K562 (cell line): ENCODE measurements around the gene SPINT2. TPM values are rescaled to one million over a fixed set of nuclear protein-coding genes. Genes with fewer than 3 reads are reported as not detected.
A peak's percentile ranks its signal among the peaks of the same experiment; 100 is the strongest.

Experiments used
- ATAC-seq: fragments of 200-7000 bp; cut with Tn5 transposase; 3 replicates; pipeline ENCODE4 v1.9.1; 2020; ENCODE audit warnings: moderate library complexity
- BruUV-seq: library from RNA; stranded (reverse); fragments of 400-500 nt; replicated peaks from 2 replicates; lab custom pipeline; 2021; lab: Mats Ljungman, UMichigan
- CTCF ChIA-PET: fragments of 300-600 bp; formaldehyde crosslinking; extraction: SDS; loops from one replicate; lab custom pipeline; 2021; ENCODE audit warnings: low intra/inter-chr PET ratio; lab: Yijun Ruan, JAX
- POLR2A ChIA-PET: fragments of 300-600, 350-650 bp; sonication (Branson Sonifier 250); formaldehyde crosslinking; extraction: SDS; loops from one replicate; lab custom pipeline; 2021; ENCODE audit warnings: antibody characterized with exemption, inconsistent platforms; lab: Yijun Ruan, JAX
- DNase-seq, 4 experiments: peaks; one replicate each; pipeline versions ENCODE4 v3.0.0 to v3.0.0-alpha.2; 2011 to 2018; ENCODE audit warnings: low spot score in 3 of 4, mixed read lengths in 3 of 4; ENCODE audit errors: extremely low read depth in 1 of 4
- FAIRE-seq: peaks from 2 replicates; lab custom pipeline; 2011; peaks lifted over from hg19 to GRCh38; lab: Jason Lieb, UNC
- H2AFZ ChIP-seq: 2 replicates; pipeline ENCODE4 v1.6.0; 2011; ENCODE audit warnings: low read depth, low read length, control low read depth, inconsistent platforms
- H3K27ac ChIP-seq: fragments of 200-600 bp; 3 replicates; pipeline ENCODE4 v1.8.0; 2011; ENCODE audit warnings: low read depth, mild to moderate bottlenecking, control low read depth, inconsistent platforms, low read length, moderate library complexity, mixed read lengths; ENCODE audit errors: extremely low read depth
- H3K27me3 ChIP-seq, 2 experiments: fragments of 300-600 bp in 1 of 2; 2 replicates in 1 of 2; 3 replicates in 1 of 2; pipeline versions ENCODE4 v1.6.0 to v1.8.0; 2011; ENCODE audit warnings: inconsistent platforms in 2 of 2, low read length in 2 of 2, mild to moderate bottlenecking in 1 of 2, mixed read lengths in 1 of 2, moderate library complexity in 1 of 2; ENCODE audit not compliant: control insufficient read depth in 2 of 2, insufficient read depth in 2 of 2
- H3K36me3 ChIP-seq: fragments of 300-600 bp; 3 replicates; pipeline ENCODE4 v1.8.0; 2011; ENCODE audit warnings: mild to moderate bottlenecking, low read length, inconsistent platforms; ENCODE audit not compliant: control insufficient read depth, insufficient read depth
- H3K4me1 ChIP-seq, 2 experiments: fragments of 200-600 bp in 1 of 2; replicated peaks in 1 of 2; 2 replicates in 1 of 2; 3 replicates in 1 of 2; pipeline versions ENCODE4 v1.5.1 to v1.8.0; 2011; ENCODE audit warnings: inconsistent platforms in 2 of 2, low read length in 2 of 2, mild to moderate bottlenecking in 1 of 2, mixed read lengths in 1 of 2, moderate library complexity in 1 of 2; ENCODE audit not compliant: control insufficient read depth in 2 of 2, insufficient read depth in 2 of 2
- H3K4me2 ChIP-seq: 2 replicates; pipeline ENCODE4 v1.6.1; 2011; ENCODE audit warnings: low read length, control low read depth, inconsistent platforms, mixed read lengths; ENCODE audit not compliant: insufficient read depth
- H3K4me3 ChIP-seq: fragments of 200-600 bp; sonication (generic), shearing (Covaris generic); 2 replicates; pipeline ENCODE4 v1.5.1; 2016; ENCODE audit warnings: control low read depth, inconsistent platforms
- H3K79me2 ChIP-seq: fragments of 200-600 bp; 3 replicates; pipeline ENCODE4 v1.8.0; 2011; ENCODE audit warnings: low read length, inconsistent platforms; ENCODE audit not compliant: control insufficient read depth, insufficient read depth
- H3K9ac ChIP-seq, 2 experiments: 2 replicates each; pipeline versions ENCODE4 v1.6.0 to v1.6.1; 2011; ENCODE audit warnings: low read depth in 2 of 2, low read length in 2 of 2, control low read depth in 1 of 2, inconsistent platforms in 1 of 2, mild to moderate bottlenecking in 1 of 2, mixed read lengths in 1 of 2; ENCODE audit not compliant: insufficient read depth in 1 of 2
- H3K9me1 ChIP-seq: one replicate; pipeline ENCODE4 v1.6.0; 2011; ENCODE audit warnings: inconsistent platforms, mild to moderate bottlenecking, low read length, moderate library complexity; ENCODE audit not compliant: control insufficient read depth, insufficient read depth
- H3K9me3 ChIP-seq: replicated peaks from 2 replicates; pipeline ENCODE4 v1.5.1; 2011; ENCODE audit warnings: low read depth, low read length, inconsistent platforms; ENCODE audit not compliant: control insufficient read depth, insufficient read depth
- H4K20me1 ChIP-seq: replicated peaks from 2 replicates; pipeline ENCODE4 v1.6.1; 2011; ENCODE audit warnings: low read length, inconsistent platforms, mixed read lengths; ENCODE audit not compliant: control insufficient read depth, insufficient read depth
- DPF2 ChIP-seq: fragments of 450-650 bp; IDR thresholded peaks from 2 replicates; pipeline ENCODE4 v1.6.1; 2016
- FOXK2 ChIP-seq, 2 experiments: fragments of 450-650 bp; IDR thresholded peaks in 1 of 2; conservative IDR thresholded peaks in 1 of 2; 2 replicates each; pipeline ENCODE4 v1.6.1; 2016; ENCODE audit warnings: low read depth in 2 of 2, mild to moderate bottlenecking in 1 of 2
- HDAC2 ChIP-seq: fragments of 450-650 bp; IDR thresholded peaks from 2 replicates; pipeline ENCODE4 v1.6.1; 2016; ENCODE audit warnings: mild to moderate bottlenecking
- LARP7 ChIP-seq: fragments of 450-650 bp; IDR thresholded peaks from 2 replicates; pipeline ENCODE4 v1.6.1; 2016
- LEF1 ChIP-seq: fragments of 450-650 bp; IDR thresholded peaks from 2 replicates; pipeline ENCODE4 v1.6.1; 2016; ENCODE audit warnings: mild to moderate bottlenecking
- MXI1 ChIP-seq: IDR thresholded peaks from 2 replicates; pipeline ENCODE4 v1.6.1; 2011; ENCODE audit warnings: low read depth, mild to moderate bottlenecking, improper control_type of control experiment, low read length
- NBN ChIP-seq: fragments of 450-650 bp; IDR thresholded peaks from 2 replicates; pipeline ENCODE4 v1.6.1; 2016; ENCODE audit warnings: low read depth, mild to moderate bottlenecking
- OTX1 ChIP-seq: fragments of 450-650 bp; formaldehyde crosslinking; IDR thresholded peaks from 2 replicates; pipeline ENCODE4 v1.4.0; 2022; ENCODE audit warnings: mild to moderate bottlenecking
- POLR2AphosphoS5 ChIP-seq: IDR thresholded peaks from 2 replicates; pipeline ENCODE4 v1.6.1; 2011; ENCODE audit warnings: mild to moderate bottlenecking, low read depth, low read length, moderate library complexity; ENCODE audit not compliant: control insufficient read depth, insufficient read depth
- RFX1 ChIP-seq: fragments of 450-650 bp; IDR thresholded peaks from 2 replicates; pipeline ENCODE4 v1.6.1; 2016; ENCODE audit warnings: mild to moderate bottlenecking, moderate library complexity
- TRIM24 ChIP-seq, 2 experiments: fragments of 450-650 bp; IDR thresholded peaks; 2 replicates each; pipeline ENCODE4 v1.6.1; 2016
- U2AF1 ChIP-seq: fragments of 200-400 bp; formaldehyde crosslinking; optimal IDR thresholded peaks from 2 replicates; pipeline ENCODE3; 2017; ENCODE audit warnings: mild to moderate bottlenecking, low read depth, low read length, moderate library complexity
- WGBS: fragments of 100-300 bp; shearing (Covaris generic); methylation state at CpG from one replicate; pipeline ENCODE4 v1.1.6; 2016; ENCODE audit warnings: low coverage, mixed read lengths; ENCODE audit not compliant: insufficient coverage; ENCODE audit errors: missing lambda C conversion rate; 5-methylcytosine and 5-hydroxymethylcytosine counted together
- in situ Hi-C: fragments of 300-500 bp; cut with MboI; formaldehyde crosslinking; loops from 4 replicates; pipeline ENCODE4 v1.15.0; 2018; ENCODE audit warnings: inconsistent platforms, mixed read lengths
- intact Hi-C: fragments of 100-400 bp; cut with micrococcal nuclease; formaldehyde crosslinking; loops from 2 replicates; pipeline ENCODE4 v1.14.2; 2022
- polyA plus RNA-seq, 8 experiments: library from polyadenylated mRNA; depleted of rRNA in 4 of 8; stranded (reverse) in 5 of 8; unstranded in 3 of 8; fragments of >200 nt; fragmentation: Nextera tagmentation in 2 of 8; fragmentation: Illumina TruSeq in 1 of 8; extraction: Ambion mirVana in 2 of 8; extraction: Trizol in 1 of 8; gene quantifications; 2 replicates each; pipeline versions ENCODE4 v1.2.1 to v1.2.3, GENCODE V29; 2011 to 2014; ENCODE audit warnings: inconsistent platforms in 1 of 8, missing spikeins in 1 of 8
- total RNA-seq, 7 experiments: library from RNA; depleted of rRNA in 6 of 7; stranded (reverse); fragments of >200 nt in 6 of 7; fragmentation: Illumina TruSeq in 2 of 7; extraction: Trizol in 2 of 7; gene quantifications; 2 replicates each; pipeline versions ENCODE4 v1.2.1 to v1.2.3, GENCODE V29; 2011 to 2021; ENCODE audit warnings: low replicate concordance in 1 of 7
- TF ChIP-seq, protein P1 (sequence below): fragments of 450-650 bp; IDR thresholded peaks from 2 replicates; pipeline ENCODE4 v1.6.1; 2016
- TF ChIP-seq, protein P2 (sequence below): sonication (generic); formaldehyde crosslinking; IDR thresholded peaks from 2 replicates; pipeline ENCODE4 v1.8.0; 2022; ENCODE audit warnings: mild to moderate bottlenecking, missing genetic modification reagents

The SPINT2 gene
- total and polyA plus RNA-seq, 9 of the 15 experiments (the other 6 are each of a cell fraction or from before 2014, with no cell fraction given) = 0.65 to 4.5 (median 3.4) TPM

DNA sequence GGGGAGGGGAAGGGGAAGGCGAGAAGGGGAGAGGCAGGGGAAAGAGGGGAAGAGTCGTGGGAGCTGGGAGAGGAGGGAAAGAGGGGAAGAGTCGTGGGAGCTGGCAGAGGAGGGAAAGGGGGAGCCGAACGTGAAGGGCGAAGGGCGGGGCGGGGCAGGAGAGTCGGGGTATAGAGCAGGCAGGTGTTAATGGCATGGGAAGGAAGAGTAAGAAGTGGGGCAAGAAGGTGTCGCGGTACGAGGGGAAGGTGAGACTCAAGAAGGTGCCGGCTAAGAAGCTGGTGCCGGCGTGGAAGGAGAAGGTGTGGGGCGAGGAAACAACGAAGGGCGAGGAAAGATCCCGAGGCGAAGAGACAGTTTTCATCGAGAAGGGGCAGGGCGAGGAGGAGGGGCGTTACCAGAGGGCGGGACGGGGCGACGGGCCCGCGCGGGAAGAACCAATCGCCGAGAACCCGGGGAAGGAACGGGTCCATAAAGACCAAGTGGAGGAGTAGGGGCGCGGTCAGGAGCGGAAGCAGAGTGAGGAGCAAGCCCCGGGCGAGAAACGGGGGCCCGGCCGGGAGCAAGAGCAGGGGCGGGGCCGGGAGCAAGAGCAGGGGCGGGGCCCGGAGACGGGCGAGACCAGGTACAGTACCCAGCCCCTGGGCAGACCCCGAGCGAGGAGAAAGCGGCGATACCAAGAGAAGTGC lies 71.7 kb downstream of the SPINT2 start (continued):
- TF ChIP-seq, protein P1, sequence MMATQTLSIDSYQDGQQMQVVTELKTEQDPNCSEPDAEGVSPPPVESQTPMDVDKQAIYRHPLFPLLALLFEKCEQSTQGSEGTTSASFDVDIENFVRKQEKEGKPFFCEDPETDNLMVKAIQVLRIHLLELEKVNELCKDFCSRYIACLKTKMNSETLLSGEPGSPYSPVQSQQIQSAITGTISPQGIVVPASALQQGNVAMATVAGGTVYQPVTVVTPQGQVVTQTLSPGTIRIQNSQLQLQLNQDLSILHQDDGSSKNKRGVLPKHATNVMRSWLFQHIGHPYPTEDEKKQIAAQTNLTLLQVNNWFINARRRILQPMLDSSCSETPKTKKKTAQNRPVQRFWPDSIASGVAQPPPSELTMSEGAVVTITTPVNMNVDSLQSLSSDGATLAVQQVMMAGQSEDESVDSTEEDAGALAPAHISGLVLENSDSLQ = peak; percentile 17
- TF ChIP-seq FOXK2 (conservative IDR thresholded peaks at IDR 0.05 in 1 of 2, IDR thresholded peaks at IDR 0.05 in 1 of 2; ENCODE audit: low read depth in 2 of 2) (peak in 1 of 2 experiments; percentile 52; a peak in 3 of 4 replicates), U2AF1 (no peak), OTX1 (CRISPR knock-in tag) (peak; percentile 84; the same call in 1 of the 2 replicates), POLR2AphosphoS5 (no peak)
- TF ChIP-seq, all 486 proteins: peak for 83

DNA sequence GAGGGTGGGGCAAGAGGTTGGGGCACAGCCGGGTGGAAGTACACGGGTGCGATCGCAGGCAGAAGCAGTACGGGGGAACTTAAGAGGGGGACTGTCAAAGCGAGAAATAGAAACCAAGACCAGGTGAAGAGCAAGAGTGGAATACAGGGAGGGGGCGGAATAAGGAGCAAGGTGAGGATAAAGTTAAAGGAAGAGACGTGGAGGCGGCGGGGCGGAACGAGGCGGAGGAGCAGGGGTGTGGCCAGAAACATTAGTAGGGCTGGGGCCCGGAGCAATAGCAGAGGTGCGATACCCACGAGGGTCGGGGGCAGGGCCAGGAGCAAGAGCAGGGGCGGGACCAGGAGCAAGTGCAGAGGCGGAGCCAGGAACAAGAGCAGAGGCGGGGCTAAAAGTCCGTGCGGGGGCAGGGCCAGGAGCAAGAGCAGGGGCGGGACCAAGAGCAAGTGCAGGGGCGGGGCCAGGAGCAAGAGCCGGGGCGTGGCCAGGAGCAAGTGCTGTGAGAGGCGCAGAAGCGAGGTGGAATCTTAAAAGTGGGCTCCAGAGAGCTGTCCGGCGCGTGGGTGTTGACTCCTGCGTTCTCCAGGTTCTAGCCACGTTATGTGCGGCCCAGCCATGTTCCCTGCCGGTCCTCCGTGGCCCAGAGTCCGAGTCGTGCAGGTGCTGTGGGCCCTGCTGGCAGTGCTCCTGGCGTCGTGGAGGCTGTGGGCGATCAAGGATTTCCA lies 72.4 kb downstream of the SPINT2 start:
- in situ Hi-C loops (loop anchor here (25.0 kb wide), 1 partner anchor 424 kb away; the partner anchor contains the start of genes SIPA1L3 and WDR87), intact Hi-C loops (loop anchor here (1.0 to 5.0 kb wide), 2 partner anchors 38 to 51 kb away; partner anchors contain the start of genes GGN, PSMD8 and SPRED3)
- Histone ChIP-seq H3K9me1 (no peaks in the 10 kb centered on the region), H2AFZ (peak overlapping the region; percentile 97), H3K4me2 (peak overlapping the region; percentile 95), H3K9me3 (no peaks in the 10 kb centered on the region), H3K27me3 (no peaks in the 10 kb centered on the region), H3K4me3 (peak overlapping the region; percentile 85), H3K27ac (peak overlapping the region; percentile 88), H3K9ac (peak overlapping the region; percentile 71 to 92), H4K20me1 (no peaks in the 10 kb centered on the region), H3K4me1 (peaks cover 13 to 34% of the 10 kb centered on the region in 2 experiments; a peak in 4 of 5 replicates), H3K36me3 (no peaks in the 10 kb centered on the region), H3K79me2 (peaks cover 2% of the 10 kb centered on the region; the same call in 1 of the 3 replicates)
- ChIA-PET CTCF (interaction anchor here (2.3 to 3.6 kb wide), 3 partner anchors 93 to 194 kb away, joined by 17 to 41 read pairs (median 18); no protein-coding TSS in a partner anchor), POLR2A (interaction anchor here (0.7 to 2.6 kb wide), 3 partner anchors 12 to 48 kb away, joined by 4 to 8 read pairs (median 4); no protein-coding TSS in a partner anchor)
- peak; percentile 95 for FAIRE-seq
- BruUV-seq = no TSS peak
- peak; percentile 86 for ATAC-seq
- peak; percentile 93 to 98 (median 94) for DNase-seq
- 7% methylated on average over 41 of the region's 41 CpGs for WGBS
- TF ChIP-seq DPF2 (peak; percentile 74), TRIM24 (IDR thresholded peaks at IDR 0.05) (peak in 1 of 2 experiments; percentile 39; a peak in 2 of 4 replicates), LARP7 (peak; percentile 97), HDAC2 (peak; percentile 88), MXI1 (0 out of 2 replicates have a peak, but pooled peaks have one; percentile 68), RFX1 (no peak), LEF1 (0 out of 2 replicates have a peak, but pooled peaks have one; percentile 30), FOXK2 (conservative IDR thresholded peaks at IDR 0.05 in 1 of 2, IDR thresholded peaks at IDR 0.05 in 1 of 2; ENCODE audit: low read depth in 2 of 2) (peak; percentile 74 to 78; a peak in 3 of 4 replicates), NBN (peak; percentile 89)
- TF ChIP-seq, protein P2, sequence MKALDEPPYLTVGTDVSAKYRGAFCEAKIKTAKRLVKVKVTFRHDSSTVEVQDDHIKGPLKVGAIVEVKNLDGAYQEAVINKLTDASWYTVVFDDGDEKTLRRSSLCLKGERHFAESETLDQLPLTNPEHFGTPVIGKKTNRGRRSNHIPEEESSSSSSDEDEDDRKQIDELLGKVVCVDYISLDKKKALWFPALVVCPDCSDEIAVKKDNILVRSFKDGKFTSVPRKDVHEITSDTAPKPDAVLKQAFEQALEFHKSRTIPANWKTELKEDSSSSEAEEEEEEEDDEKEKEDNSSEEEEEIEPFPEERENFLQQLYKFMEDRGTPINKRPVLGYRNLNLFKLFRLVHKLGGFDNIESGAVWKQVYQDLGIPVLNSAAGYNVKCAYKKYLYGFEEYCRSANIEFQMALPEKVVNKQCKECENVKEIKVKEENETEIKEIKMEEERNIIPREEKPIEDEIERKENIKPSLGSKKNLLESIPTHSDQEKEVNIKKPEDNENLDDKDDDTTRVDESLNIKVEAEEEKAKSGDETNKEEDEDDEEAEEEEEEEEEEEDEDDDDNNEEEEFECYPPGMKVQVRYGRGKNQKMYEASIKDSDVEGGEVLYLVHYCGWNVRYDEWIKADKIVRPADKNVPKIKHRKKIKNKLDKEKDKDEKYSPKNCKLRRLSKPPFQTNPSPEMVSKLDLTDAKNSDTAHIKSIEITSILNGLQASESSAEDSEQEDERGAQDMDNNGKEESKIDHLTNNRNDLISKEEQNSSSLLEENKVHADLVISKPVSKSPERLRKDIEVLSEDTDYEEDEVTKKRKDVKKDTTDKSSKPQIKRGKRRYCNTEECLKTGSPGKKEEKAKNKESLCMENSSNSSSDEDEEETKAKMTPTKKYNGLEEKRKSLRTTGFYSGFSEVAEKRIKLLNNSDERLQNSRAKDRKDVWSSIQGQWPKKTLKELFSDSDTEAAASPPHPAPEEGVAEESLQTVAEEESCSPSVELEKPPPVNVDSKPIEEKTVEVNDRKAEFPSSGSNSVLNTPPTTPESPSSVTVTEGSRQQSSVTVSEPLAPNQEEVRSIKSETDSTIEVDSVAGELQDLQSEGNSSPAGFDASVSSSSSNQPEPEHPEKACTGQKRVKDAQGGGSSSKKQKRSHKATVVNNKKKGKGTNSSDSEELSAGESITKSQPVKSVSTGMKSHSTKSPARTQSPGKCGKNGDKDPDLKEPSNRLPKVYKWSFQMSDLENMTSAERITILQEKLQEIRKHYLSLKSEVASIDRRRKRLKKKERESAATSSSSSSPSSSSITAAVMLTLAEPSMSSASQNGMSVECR (CRISPR knock-in tag) = peak; percentile 41; the same call in 1 of the 2 replicates
